Activated gamma-delta T cell treated with anti-CD3 and anti-CD28 coated beads, Interleukin-2, amount 50 U/mL, for 16 hours (primary cell): ENCODE measurements around the gene TMEM109.

Experiments
- DNase-seq: peaks from one replicate; pipeline ENCODE4 v3.0.0-alpha.2; 2020; ENCODE audit warnings: low read depth

Gene TMEM109

GRCh38 chr11:60970890-60971289 lies 56.9 kb downstream of the TMEM109 start:
- no peak for DNase-seq

- DNase-seq: peak; percentile 57
Observed at GRCh38 chr11:60971520-60971919, 57.6 kb downstream of the TMEM109 start, which contains the start of gene CD6. TSS of gene CD6 (plus strand) at chr11:60971680. CDS start at chr11:60971866, 186 bp downstream.

GRCh38 chr11:60972182-60973030 lies 58.4 kb downstream of the TMEM109 start:
- DNase-seq: no peak
